Suprapubic skin (tissue), 4 donors: ENCODE data around the gene TNNC1.

Experiments
- POLR2A ChIP-seq, 2 donors: fragments of 450-650 bp; IDR thresholded peaks; one replicate each; pipeline ENCODE4 v1.6.1; 2017; ENCODE audit warnings: antibody characterized with exemption in 2 of 2, mild to moderate bottlenecking in 2 of 2, moderate library complexity in 2 of 2
- POLR2AphosphoS5 ChIP-seq, 3 donors: sonication (generic); formaldehyde crosslinking; IDR thresholded peaks; one replicate each; pipeline ENCODE4 v1.6.1; 2017; ENCODE audit warnings: antibody characterized with exemption in 3 of 3
- TF ChIP-seq, protein P1 (sequence below), 2 donors: fragments of 200-600 bp in 1 of 2; fragments of 450-650 bp in 1 of 2; sonication (generic) in 1 of 2; IDR thresholded peaks; one replicate each; pipeline ENCODE4 v1.5.1; 2016 to 2019; ENCODE audit warnings: antibody characterized with exemption in 2 of 2, mild to moderate bottlenecking in 1 of 2, moderate library complexity in 1 of 2

DNA sequence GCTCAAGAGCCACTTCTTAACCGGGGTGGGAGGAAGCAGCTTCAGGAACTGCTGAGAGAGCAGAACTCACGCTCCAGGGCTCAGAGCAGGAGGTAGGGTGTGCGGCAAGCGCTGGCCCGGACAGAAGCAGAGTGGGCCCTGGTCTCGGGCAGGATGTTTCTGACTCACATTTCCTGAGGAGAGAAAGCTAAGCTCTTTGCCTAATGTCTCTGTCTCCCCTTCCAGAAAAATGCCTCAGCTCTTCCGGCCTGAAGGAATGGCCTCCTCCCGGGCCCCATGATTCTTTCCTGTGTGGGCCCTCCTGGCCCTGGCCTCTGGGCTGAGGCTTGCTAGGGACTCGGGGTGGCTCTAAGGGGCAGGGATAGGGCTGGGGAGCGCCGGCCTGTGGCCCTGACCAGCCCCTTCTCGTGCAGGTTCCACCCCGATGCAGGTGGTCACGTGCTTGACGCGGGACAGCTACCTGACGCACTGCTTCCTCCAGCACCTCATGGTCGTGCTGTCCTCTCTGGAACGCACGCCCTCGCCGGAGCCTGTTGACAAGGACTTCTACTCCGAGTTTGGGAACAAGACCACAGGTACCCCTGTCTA, 37.2 kb upstream of the TNNC1 start:
- TF ChIP-seq, protein P1, sequence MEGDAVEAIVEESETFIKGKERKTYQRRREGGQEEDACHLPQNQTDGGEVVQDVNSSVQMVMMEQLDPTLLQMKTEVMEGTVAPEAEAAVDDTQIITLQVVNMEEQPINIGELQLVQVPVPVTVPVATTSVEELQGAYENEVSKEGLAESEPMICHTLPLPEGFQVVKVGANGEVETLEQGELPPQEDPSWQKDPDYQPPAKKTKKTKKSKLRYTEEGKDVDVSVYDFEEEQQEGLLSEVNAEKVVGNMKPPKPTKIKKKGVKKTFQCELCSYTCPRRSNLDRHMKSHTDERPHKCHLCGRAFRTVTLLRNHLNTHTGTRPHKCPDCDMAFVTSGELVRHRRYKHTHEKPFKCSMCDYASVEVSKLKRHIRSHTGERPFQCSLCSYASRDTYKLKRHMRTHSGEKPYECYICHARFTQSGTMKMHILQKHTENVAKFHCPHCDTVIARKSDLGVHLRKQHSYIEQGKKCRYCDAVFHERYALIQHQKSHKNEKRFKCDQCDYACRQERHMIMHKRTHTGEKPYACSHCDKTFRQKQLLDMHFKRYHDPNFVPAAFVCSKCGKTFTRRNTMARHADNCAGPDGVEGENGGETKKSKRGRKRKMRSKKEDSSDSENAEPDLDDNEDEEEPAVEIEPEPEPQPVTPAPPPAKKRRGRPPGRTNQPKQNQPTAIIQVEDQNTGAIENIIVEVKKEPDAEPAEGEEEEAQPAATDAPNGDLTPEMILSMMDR (IDR thresholded peaks at IDR 0.05), result no peak
- TF ChIP-seq POLR2A (IDR thresholded peaks at IDR 0.05) (no peak), POLR2AphosphoS5 (IDR thresholded peaks at IDR 0.05) (no peak)
